ENCODE measurements around the gene ADK. TPM values are rescaled to one million over a fixed set of nuclear protein-coding genes. Genes with fewer than 3 reads are reported as not detected.

The ADK gene
- total and polyA plus RNA-seq, 2 donors (not counting 3 experiments of a cell fraction or from before 2014, with no cell fraction given) = 11.7 to 46.5 TPM

GRCh38 chr10:74669210-74669609 is 518.2 kb downstream of the ADK start:
- no peaks in the 10 kb centered on the region for H3K79me2 ChIP-seq (ENCODE audit: control insufficient read depth, insufficient read depth, low read length)
- no peaks in the 10 kb centered on the region for H3K9me1 ChIP-seq (replicated peaks; ENCODE audit: control insufficient read depth, extremely low read depth, insufficient read depth, low read length)
- DNase-seq (ENCODE audit: low read depth, low spot score) (no peak), FAIRE-seq (no peak)
- POLR2A ChIA-PET = no interaction called here
- no peaks in the 10 kb centered on the region for H4K20me1 ChIP-seq (replicated peaks; ENCODE audit: control insufficient read depth, extremely low read depth, insufficient read depth, low read length)
- H3K36me3 ChIP-seq (ENCODE audit: control insufficient read depth in 2 of 2, extremely low read depth in 1 of 2, insufficient read depth in 2 of 2, low read length in 2 of 2) = no peaks in the 10 kb centered on the region
- no peak overlapping the region for H3K27ac ChIP-seq (ENCODE audit: insufficient read depth, low read depth, low read length)
- intact Hi-C loops (cut with micrococcal nuclease) = no loop called here
- no peaks in the 10 kb centered on the region for H3K9me3 ChIP-seq (replicated peaks; ENCODE audit: control insufficient read depth, insufficient read depth, low read length)
- H3K9ac ChIP-seq (replicated peaks; ENCODE audit: extremely low read depth, insufficient read depth, low read length) = no peak overlapping the region
- no TSS peak for BruUV-seq (replicated peaks)
- no peaks in the 10 kb centered on the region for H3K27me3 ChIP-seq (ENCODE audit: control insufficient read depth in 2 of 2, insufficient read depth in 2 of 2, low read length in 2 of 2)
- no peak for TF ChIP-seq GATA2 (IDR thresholded peaks at IDR 0.05; ENCODE audit: insufficient read depth, insufficient read length, low read depth, low read length)
- no peak for TF ChIP-seq FOS (IDR thresholded peaks at IDR 0.05; ENCODE audit: borderline replicate concordance, insufficient read depth, low read length)
- TF ChIP-seq MAX (IDR thresholded peaks at IDR 0.05; ENCODE audit: insufficient read depth, insufficient read length) = no peak
- TF ChIP-seq POLR2A (IDR thresholded peaks at IDR 0.05; ENCODE audit: low read depth, low read length) = no peak
- no peak for TF ChIP-seq POLR2AphosphoS5 (IDR thresholded peaks at IDR 0.05; ENCODE audit: insufficient read depth, low read depth, low read length)
- TF ChIP-seq EZH2 (IDR thresholded peaks at IDR 0.05; ENCODE audit: borderline replicate concordance, low read depth, low read length, severe bottlenecking) = no peak
- no peak for TF ChIP-seq MYC (IDR thresholded peaks at IDR 0.05; ENCODE audit: low read depth, low read length)
- TF ChIP-seq, protein P1, sequence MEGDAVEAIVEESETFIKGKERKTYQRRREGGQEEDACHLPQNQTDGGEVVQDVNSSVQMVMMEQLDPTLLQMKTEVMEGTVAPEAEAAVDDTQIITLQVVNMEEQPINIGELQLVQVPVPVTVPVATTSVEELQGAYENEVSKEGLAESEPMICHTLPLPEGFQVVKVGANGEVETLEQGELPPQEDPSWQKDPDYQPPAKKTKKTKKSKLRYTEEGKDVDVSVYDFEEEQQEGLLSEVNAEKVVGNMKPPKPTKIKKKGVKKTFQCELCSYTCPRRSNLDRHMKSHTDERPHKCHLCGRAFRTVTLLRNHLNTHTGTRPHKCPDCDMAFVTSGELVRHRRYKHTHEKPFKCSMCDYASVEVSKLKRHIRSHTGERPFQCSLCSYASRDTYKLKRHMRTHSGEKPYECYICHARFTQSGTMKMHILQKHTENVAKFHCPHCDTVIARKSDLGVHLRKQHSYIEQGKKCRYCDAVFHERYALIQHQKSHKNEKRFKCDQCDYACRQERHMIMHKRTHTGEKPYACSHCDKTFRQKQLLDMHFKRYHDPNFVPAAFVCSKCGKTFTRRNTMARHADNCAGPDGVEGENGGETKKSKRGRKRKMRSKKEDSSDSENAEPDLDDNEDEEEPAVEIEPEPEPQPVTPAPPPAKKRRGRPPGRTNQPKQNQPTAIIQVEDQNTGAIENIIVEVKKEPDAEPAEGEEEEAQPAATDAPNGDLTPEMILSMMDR (IDR thresholded peaks at IDR 0.05; ENCODE audit: extremely low read depth in 1 of 2, insufficient read depth in 1 of 2, low read depth in 1 of 2, low read length in 2 of 2) = no peak
- TF ChIP-seq JUN (IDR thresholded peaks at IDR 0.05; ENCODE audit: borderline replicate concordance, insufficient read depth, insufficient read length, low read depth) = no peak
- H3K4me1 ChIP-seq (ENCODE audit: control insufficient read depth, extremely low read depth, insufficient read depth, low read length) = no peaks in the 10 kb centered on the region
- no peak overlapping the region for H2AFZ ChIP-seq (ENCODE audit: low read depth, low read length)
- no peak overlapping the region for H3K4me2 ChIP-seq (ENCODE audit: insufficient read depth, low read length)
- CTCF ChIA-PET = interaction anchor here (1.2 kb wide), 1 partner anchor 21 kb away, joined by 4 read pairs; no protein-coding TSS in a partner anchor
- H3K4me3 ChIP-seq (replicated peaks in 1 of 3; ENCODE audit: insufficient read depth in 1 of 3, low read depth in 1 of 3, low read length in 3 of 3) = no peak overlapping the region
- dilution Hi-C loops (cut with MboI; ENCODE audit: extremely low pct_ligation_motif_present, low sequenced_read_pairs) = no loop called here

Measured in endothelial cell of umbilical vein (primary cell).